Ishikawa (cell line): ENCODE results near the gene PITPNC1.

Experiments
- CEBPB ChIP-seq: IDR thresholded peaks from 2 replicates; pipeline ENCODE4 v1.6.1; 2012
- CREB1 ChIP-seq: IDR thresholded peaks from 2 replicates; pipeline ENCODE4 v1.6.1; 2012; ENCODE audit warnings: low read depth
- EGR1 ChIP-seq: IDR thresholded peaks from 2 replicates; pipeline ENCODE4 v1.6.1; 2012
- EP300 ChIP-seq: IDR thresholded peaks from 2 replicates; pipeline ENCODE4 v1.6.1; 2012; ENCODE audit warnings: borderline replicate concordance
- FOXM1 ChIP-seq: IDR thresholded peaks from 2 replicates; pipeline ENCODE4 v1.6.1; 2012; ENCODE audit warnings: low read depth, borderline replicate concordance
- MAX ChIP-seq: IDR thresholded peaks from 2 replicates; pipeline ENCODE4 v1.6.1; 2012
- NFIC ChIP-seq: IDR thresholded peaks from 2 replicates; pipeline ENCODE4 v1.6.1; 2012
- RAD21 ChIP-seq: IDR thresholded peaks from 2 replicates; pipeline ENCODE4 v1.6.1; 2012; ENCODE audit warnings: low read depth
- REST ChIP-seq: IDR thresholded peaks from 2 replicates; pipeline ENCODE4 v1.6.1; 2012; ENCODE audit warnings: low read depth, mild to moderate bottlenecking
- TAF1 ChIP-seq: IDR thresholded peaks from 2 replicates; pipeline ENCODE4 v1.6.1; 2012; ENCODE audit warnings: low read depth, mild to moderate bottlenecking
- TCF12 ChIP-seq: IDR thresholded peaks from 2 replicates; pipeline ENCODE4 v1.6.1; 2012; ENCODE audit warnings: low read depth
- TEAD4 ChIP-seq: IDR thresholded peaks from 2 replicates; pipeline ENCODE4 v1.6.1; 2012
- USF1 ChIP-seq: IDR thresholded peaks from 2 replicates; pipeline ENCODE4 v1.6.1; 2012
- YY1 ChIP-seq: IDR thresholded peaks from 2 replicates; pipeline ENCODE4 v1.6.1; 2012; ENCODE audit warnings: low read depth
- ZBTB7A ChIP-seq: IDR thresholded peaks from 2 replicates; pipeline ENCODE4 v1.6.1; 2012; ENCODE audit warnings: low read depth

Gene PITPNC1

GRCh38 chr17:67441052-67441895 lies 64.2 kb downstream of the PITPNC1 start:
- TF ChIP-seq EGR1 (no peak), EP300 (no peak), RAD21 (no peak), TAF1 (no peak), TEAD4 (no peak), TCF12 (no peak), USF1 (no peak), REST (no peak), CEBPB (no peak), ZBTB7A (no peak), NFIC (no peak), CREB1 (no peak), MAX (no peak), YY1 (no peak), FOXM1 (no peak)

- TF ChIP-seq USF1, result no peak
- no peak for TF ChIP-seq NFIC
- no peak for TF ChIP-seq TEAD4
- TF ChIP-seq EP300, result no peak
- TF ChIP-seq CREB1, result no peak
- no peak for TF ChIP-seq RAD21
- no peak for TF ChIP-seq REST
- TF ChIP-seq TAF1, result no peak
Observed at GRCh38 chr17:67441896-67442219, 64.8 kb downstream of the PITPNC1 start.

- TF ChIP-seq USF1, result no peak
- no peak for TF ChIP-seq TAF1
- no peak for TF ChIP-seq YY1
- no peak for TF ChIP-seq TCF12
- no peak for TF ChIP-seq CREB1
- TF ChIP-seq FOXM1, result no peak
- TF ChIP-seq MAX, result no peak
- TF ChIP-seq EGR1, result no peak
Observed at GRCh38 chr17:67442787-67443624, 65.9 kb downstream of the PITPNC1 start.

GRCh38 chr17:67443931-67444595 lies 67.0 kb downstream of the PITPNC1 start:
- no peak for TF ChIP-seq CREB1
- no peak for TF ChIP-seq TEAD4
- no peak for TF ChIP-seq USF1
- no peak for TF ChIP-seq TAF1
